ENCODE data around the gene SASH1.

Gene SASH1

GRCh38 chr6:148447521-148448230 is 105.0 kb downstream of the SASH1 start:
- DNase-seq (ENCODE audit: insufficient read length, low spot score) (no peak), FAIRE-seq (no peak)
- TF ChIP-seq CTCF (IDR thresholded peaks at IDR 0.05; ENCODE audit: insufficient read depth, missing control alignments), result no peak

- TF ChIP-seq CTCF (IDR thresholded peaks at IDR 0.05; ENCODE audit: insufficient read depth, missing control alignments), result no peak
- no peak for FAIRE-seq
- no peak for DNase-seq (ENCODE audit: insufficient read length, low spot score)
These were observed 105.9 kb downstream of the SASH1 start for GRCh38 chr6:148448369-148449012.

GRCh38 chr6:148450866-148451265 is 108.2 kb downstream of the SASH1 start:
- DNase-seq (ENCODE audit: insufficient read length, low spot score) (no peak), FAIRE-seq (no peak)
- TF ChIP-seq CTCF (IDR thresholded peaks at IDR 0.05; ENCODE audit: insufficient read depth, missing control alignments), result no peak

GRCh38 chr6:148451690-148452089 is 109.1 kb downstream of the SASH1 start:
- FAIRE-seq (no peak), DNase-seq (ENCODE audit: insufficient read length, low spot score) (no peak)
- TF ChIP-seq CTCF (IDR thresholded peaks at IDR 0.05; ENCODE audit: insufficient read depth, missing control alignments), result no peak

- DNase-seq (ENCODE audit: insufficient read length, low spot score) (no peak), FAIRE-seq (no peak)
- TF ChIP-seq CTCF (IDR thresholded peaks at IDR 0.05; ENCODE audit: insufficient read depth, missing control alignments), result no peak
These were observed 110.2 kb downstream of the SASH1 start for GRCh38 chr6:148452876-148453275.

GRCh38 chr6:148453906-148454305 is 111.3 kb downstream of the SASH1 start:
- TF ChIP-seq CTCF (IDR thresholded peaks at IDR 0.05; ENCODE audit: insufficient read depth, missing control alignments), result no peak
- DNase-seq (ENCODE audit: insufficient read length, low spot score) (no peak), FAIRE-seq (no peak)

DNA sequence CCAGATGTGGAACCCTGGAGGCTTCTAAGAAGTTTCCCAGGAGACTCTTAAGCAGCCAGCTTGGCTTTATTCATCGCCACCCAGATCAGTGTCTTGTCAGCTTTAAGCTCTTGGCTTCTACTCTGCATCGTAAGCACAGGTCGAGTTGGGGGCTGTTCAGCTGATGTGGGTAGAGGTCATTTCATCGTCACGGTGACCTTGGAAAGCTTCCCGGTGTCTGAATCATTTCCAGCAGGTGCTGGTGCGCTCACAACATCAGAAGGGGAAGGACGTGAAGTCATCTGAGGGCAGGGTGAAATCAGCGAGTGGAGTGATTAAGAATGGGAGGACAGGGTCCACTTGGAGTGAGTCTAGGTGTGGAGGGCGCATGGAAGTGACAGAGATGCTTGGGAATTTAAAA is 112.6 kb downstream of the SASH1 start:
- no peak for TF ChIP-seq CTCF (IDR thresholded peaks at IDR 0.05; ENCODE audit: insufficient read depth, missing control alignments)
- DNase-seq (ENCODE audit: insufficient read length, low spot score), result no peak
- FAIRE-seq, result no peak
